ENCODE data around the gene C1orf50.
"Not testable (repeated sequence)": the region's sequence is repeated elsewhere in the genome, so short reads cannot be mapped to it uniquely, and the experiment has no call there.

Gene C1orf50

GRCh38 chr1:42766741-42767509, at the start of gene C1orf50, which contains the start of gene P3H1:
C1orf50 (plus strand) TSS chr1:42767249; CDS start chr1:42767312, 63 bp downstream.
P3H1 (minus strand) TSS chr1:42767028; CDS start chr1:42766971, 57 bp downstream.
- Histone ChIP-seq H3K27me3 (no peaks in the 10 kb centered on the region), H3K36me3 (peaks cover 5% of the 10 kb centered on the region), H3K4me3 (ENCODE audit: low read depth in 1 of 2, low read length in 1 of 2) (peak within 1 kb of the TSS; percentile 80 to 83), H3K4me1 (ENCODE audit: control insufficient read depth in 1 of 2, insufficient read depth in 1 of 2, low read depth in 1 of 2, low read length in 1 of 2) (peaks cover 27 to 33% of the 10 kb centered on the region in 2 experiments), H3K9me3 (no peaks in the 10 kb centered on the region), H3K27ac (peak within 1 kb of the TSS; percentile 81)
- TF ChIP-seq CTCF (IDR thresholded peaks at IDR 0.05), result no peak

GRCh38 chr1:42720868-42721267, 46.2 kb upstream of the C1orf50 start:
- Histone ChIP-seq H3K27me3 (no peaks in the 10 kb centered on the region), H3K9me3 (no peaks in the 10 kb centered on the region), H3K4me3 (ENCODE audit: low read depth in 1 of 2, low read length in 1 of 2) (no peak overlapping the region), H3K27ac (no peak overlapping the region), H3K36me3 (no peaks in the 10 kb centered on the region), H3K4me1 (ENCODE audit: control insufficient read depth in 1 of 2, insufficient read depth in 1 of 2, low read depth in 1 of 2, low read length in 1 of 2) (no peaks in the 10 kb centered on the region)
- TF ChIP-seq CTCF (IDR thresholded peaks at IDR 0.05), result no peak

GRCh38 chr1:42721926-42722325, 45.1 kb upstream of the C1orf50 start:
- H3K4me1 ChIP-seq (ENCODE audit: control insufficient read depth in 1 of 2, insufficient read depth in 1 of 2, low read depth in 1 of 2, low read length in 1 of 2), result no peaks in the 10 kb centered on the region
- H3K4me3 ChIP-seq (ENCODE audit: low read depth in 1 of 2, low read length in 1 of 2), result no peak overlapping the region
- no peaks in the 10 kb centered on the region for H3K36me3 ChIP-seq
- no peak overlapping the region for H3K27ac ChIP-seq
- no peak for TF ChIP-seq CTCF (IDR thresholded peaks at IDR 0.05)
- H3K27me3 ChIP-seq, result no peaks in the 10 kb centered on the region
- H3K9me3 ChIP-seq, result no peaks in the 10 kb centered on the region

GRCh38 chr1:42722403-42722802, 44.6 kb upstream of the C1orf50 start:
- H3K4me3 ChIP-seq (ENCODE audit: low read depth in 1 of 2, low read length in 1 of 2); H3K27ac ChIP-seq; H3K4me1 ChIP-seq (ENCODE audit: control insufficient read depth in 1 of 2, insufficient read depth in 1 of 2, low read depth in 1 of 2, low read length in 1 of 2); H3K9me3 ChIP-seq; H3K36me3 ChIP-seq; H3K27me3 ChIP-seq: not testable (repeated sequence)

- Histone ChIP-seq H3K36me3 (no peaks in the 10 kb centered on the region), H3K4me1 (ENCODE audit: control insufficient read depth in 1 of 2, insufficient read depth in 1 of 2, low read depth in 1 of 2, low read length in 1 of 2) (no peaks in the 10 kb centered on the region), H3K4me3 (ENCODE audit: low read depth in 1 of 2, low read length in 1 of 2) (no peak overlapping the region), H3K27ac (no peak overlapping the region), H3K27me3 (no peaks in the 10 kb centered on the region), H3K9me3 (no peaks in the 10 kb centered on the region)
- no peak for TF ChIP-seq CTCF (IDR thresholded peaks at IDR 0.05)
Measured at GRCh38 chr1:42723511-42723910, 43.5 kb upstream of the C1orf50 start.

- H3K36me3 ChIP-seq; H3K27me3 ChIP-seq; H3K27ac ChIP-seq; H3K9me3 ChIP-seq; H3K4me3 ChIP-seq (ENCODE audit: low read depth in 1 of 2, low read length in 1 of 2); H3K4me1 ChIP-seq (ENCODE audit: control insufficient read depth in 1 of 2, insufficient read depth in 1 of 2, low read depth in 1 of 2, low read length in 1 of 2): not testable (repeated sequence)
Measured at GRCh38 chr1:42725820-42726219, 41.2 kb upstream of the C1orf50 start.

Measured in neutrophil (primary cell).